Activated T-cell treated with anti-CD3 and anti-CD28 coated beads, Interleukin-2, amount 50 U/mL, for 1 hour (primary cell): ENCODE data around the gene OLFM1.
"Not testable (repeated sequence)": the region's sequence is repeated elsewhere in the genome, so short reads cannot be mapped to it uniquely, and the experiment has no call there.

Experiments used
- DNase-seq: peaks from one replicate; pipeline ENCODE4 v3.0.0-alpha.2; 2020

The OLFM1 gene

GRCh38 chr9:135060461-135061116 is 26.9 kb upstream of the OLFM1 start:
- DNase-seq, result no peak

DNA sequence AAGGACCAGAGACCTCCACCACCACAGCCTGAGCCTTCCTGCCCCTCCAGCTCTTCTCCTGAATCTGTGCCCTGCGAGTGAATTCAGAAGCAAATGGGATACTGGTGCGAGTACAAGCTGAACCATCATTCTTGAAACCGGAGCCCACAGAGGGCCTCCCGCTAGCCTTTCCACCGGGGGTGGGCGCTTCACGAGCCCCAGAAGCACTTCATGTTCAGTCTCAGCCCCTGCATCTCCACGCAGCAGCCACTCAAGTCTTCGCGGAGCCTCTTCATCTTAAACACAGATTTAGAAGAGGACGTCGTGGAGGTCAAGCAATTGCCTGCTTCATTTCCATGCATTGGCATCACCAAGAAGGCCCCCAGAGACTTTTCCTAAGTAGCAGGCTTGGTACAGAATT is 26.0 kb upstream of the OLFM1 start:
- no peak for DNase-seq

DNA sequence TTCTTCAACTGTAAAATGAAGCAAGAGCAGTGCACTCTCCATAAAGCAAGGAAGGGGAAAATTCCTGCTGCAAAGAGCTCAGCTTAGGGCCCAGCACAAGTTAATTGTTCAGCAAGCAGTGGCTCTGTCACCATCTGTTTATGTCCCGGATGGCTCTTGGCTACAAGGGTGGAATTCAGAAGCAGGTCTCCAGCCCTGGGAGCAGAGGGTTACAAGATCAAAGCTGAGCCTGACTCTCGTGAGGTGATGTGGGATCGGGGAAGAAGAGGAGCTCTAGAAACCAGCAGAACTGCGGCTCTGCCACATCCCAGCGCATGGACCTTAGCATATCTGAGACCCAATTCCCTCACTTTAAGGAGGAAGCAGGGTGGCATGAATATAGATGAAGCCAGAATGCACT is 25.2 kb upstream of the OLFM1 start:
- DNase-seq, result no peak

DNA sequence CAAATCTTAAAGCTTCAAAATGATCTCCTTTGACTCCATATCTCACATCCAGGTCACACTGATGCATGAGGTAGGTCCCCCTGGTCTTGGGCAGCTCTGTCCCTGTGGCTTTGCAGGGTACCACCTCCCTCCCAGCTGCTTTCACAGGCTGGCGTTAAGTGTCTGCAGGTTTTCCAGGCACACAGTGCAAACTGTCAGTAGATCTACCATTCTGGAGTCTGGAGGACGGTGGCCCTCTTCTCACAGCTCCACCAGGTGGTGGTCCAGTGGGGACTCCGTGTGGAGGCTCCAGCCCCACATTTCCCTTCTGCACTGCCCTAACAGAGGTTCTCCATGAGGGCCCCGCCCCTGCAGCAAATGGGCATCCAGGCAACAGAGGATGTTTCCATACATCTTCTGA is 24.0 kb upstream of the OLFM1 start:
- DNase-seq, result not testable (repeated sequence)

GRCh38 chr9:135063888-135064287 is 23.6 kb upstream of the OLFM1 start:
- not testable (repeated sequence) for DNase-seq

DNA sequence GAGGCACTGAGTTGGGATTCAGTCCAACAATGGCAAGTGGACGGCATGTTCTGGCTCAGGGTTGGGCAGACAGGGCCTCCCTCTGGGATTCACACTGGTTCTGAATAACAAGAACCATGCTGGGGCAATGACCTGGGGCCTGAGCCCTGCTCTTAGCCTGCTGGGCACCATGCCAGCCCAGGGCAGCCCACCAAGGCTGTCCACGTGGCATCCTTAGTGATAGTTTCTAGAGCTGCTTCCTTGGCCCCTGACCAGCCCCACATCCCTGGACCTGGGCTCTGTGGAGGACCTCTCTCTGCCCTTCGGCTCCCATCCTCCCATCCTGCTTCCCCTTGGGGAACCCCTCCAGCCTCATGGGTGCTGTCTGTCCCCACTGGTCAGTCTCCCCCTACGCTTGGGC is 22.3 kb upstream of the OLFM1 start:
- no peak for DNase-seq

DNA sequence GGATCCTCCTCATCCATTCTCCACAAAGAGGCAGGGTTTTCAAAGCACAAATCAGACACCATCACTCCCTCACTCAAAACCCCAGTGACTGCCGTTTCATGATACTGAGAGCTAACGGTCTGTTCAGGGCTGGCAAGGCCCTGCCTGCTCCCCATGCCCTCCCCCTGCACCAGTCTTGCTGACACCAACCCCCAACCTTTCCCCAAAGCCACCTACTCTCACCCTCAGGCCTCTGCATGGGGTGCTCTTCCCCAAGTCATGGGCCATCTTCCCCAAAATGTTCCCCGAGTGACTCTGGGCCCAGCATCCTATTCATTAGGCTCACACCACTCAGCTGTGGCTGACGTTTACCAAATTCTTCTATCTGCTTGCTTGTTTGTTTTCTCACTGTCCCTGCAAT is 21.7 kb upstream of the OLFM1 start:
- DNase-seq, result no peak

DNA sequence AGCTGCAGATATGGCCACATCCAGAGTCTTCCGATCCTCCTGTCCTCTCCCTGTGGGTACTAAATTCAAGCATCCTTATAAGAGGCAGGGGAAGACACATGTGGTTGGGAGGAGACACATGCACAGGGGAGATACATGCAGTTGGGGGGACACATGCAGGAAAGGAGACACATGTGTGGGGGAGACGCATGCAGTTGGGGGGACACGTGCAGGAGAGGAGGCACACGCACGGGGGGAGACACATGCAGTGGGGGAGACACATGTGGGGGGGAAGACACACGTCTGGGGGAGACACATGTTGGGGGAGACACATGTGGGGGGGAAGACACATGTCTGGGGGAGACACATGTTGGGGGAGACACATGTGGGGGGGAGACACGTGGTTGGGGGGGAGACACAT is 21.2 kb upstream of the OLFM1 start:
- DNase-seq, result no peak

GRCh38 chr9:135067096-135067710 is 20.3 kb upstream of the OLFM1 start:
- peak; percentile 8 for DNase-seq

- peak; percentile 6 for DNase-seq
Observed at GRCh38 chr9:135068776-135069415, 18.6 kb upstream of the OLFM1 start.

DNA sequence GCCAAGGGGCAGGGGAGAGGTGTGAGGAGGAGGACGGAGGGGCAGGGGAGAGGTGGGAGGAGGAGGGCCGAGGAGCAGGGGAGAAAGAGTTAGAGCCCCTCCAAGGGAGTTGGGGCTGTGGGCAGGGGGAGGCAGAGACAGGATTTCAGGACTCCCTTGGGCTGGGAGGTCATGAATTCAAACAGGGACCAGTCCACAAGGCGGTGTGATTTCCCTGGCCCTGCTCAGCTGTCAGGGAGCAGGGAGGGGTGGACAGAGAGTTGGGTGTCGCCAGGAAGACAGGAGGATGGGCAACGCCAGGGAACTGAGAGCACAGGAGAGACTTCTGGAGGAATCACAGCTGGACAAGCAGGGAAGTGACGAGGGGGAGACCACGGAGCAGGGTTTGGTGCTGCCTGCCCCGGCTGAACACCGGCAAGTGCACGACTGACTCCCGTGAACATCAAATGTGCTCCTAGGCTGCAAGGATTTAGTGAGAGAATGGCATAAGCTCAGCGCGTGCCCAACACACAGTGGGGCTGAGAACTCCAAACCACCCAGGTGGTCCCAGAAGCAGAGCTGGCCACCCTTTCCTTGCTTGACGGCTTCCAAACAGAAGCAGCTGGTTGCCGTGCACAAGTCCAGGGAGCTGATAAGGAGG is 17.8 kb upstream of the OLFM1 start:
- peak; percentile 7 for DNase-seq

- DNase-seq, result peak; percentile 12
Observed at GRCh38 chr9:135070198-135070951, 17.1 kb upstream of the OLFM1 start.

- DNase-seq, result no peak
Observed at GRCh38 chr9:135070964-135071735, 16.3 kb upstream of the OLFM1 start.

DNA sequence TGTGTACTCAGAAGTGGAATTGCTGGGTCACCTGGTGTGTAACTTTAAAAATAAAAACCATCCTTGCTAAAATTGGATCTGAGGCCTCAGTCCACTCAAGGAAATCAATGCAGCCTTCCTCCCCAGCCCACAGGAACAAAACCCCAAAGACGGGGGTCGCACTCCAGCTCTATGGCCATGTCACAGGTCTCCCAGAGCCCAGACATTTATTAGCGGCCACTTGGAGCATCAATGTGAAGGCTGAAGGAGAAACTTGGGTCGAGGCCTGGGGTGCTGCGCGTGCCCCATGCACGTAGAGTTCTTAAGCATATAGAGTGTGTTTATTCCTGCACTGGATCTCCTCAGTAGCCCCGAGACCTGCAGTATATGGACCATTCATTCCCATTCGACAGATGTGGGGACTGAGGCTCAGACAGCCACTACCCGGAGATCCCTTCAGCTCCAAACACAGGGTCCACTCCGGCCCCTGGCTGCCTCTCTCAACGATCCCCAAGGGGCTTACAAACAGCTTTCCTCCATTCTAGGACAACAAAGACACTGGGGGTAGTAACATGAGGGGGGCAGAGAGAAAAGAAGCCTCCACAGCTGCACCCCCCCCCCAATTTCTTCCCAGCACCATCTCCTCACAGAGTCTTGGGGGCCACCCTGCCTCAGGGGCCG is 14.3 kb upstream of the OLFM1 start:
- DNase-seq, result no peak

DNA sequence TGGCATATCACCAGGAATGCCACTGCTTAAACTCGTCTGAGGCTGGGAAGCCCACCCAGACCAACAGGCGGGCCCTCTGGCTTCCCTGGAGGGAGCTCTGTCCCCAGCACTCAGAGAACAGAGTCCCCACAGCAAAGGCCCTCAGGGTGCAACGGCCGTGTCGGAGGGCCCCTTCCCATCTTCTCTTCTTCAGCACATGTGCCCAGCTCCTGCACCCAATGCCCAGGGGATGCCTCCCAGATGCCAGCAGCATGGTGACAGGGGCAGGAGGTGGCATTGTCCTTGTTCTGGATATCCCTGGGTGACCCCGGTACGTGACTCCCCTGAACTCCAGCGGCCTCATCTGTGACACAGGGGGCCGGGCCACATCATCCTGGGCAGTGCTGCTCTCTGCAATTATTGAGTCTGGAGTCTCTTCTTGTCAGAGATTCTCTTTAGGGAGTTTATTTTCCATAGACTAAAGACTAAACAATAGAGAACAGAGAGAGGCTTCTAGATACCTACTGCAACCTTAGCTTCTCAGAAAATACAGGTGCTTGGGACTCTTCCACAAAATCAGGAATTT is 13.6 kb upstream of the OLFM1 start:
- DNase-seq, result no peak

DNA sequence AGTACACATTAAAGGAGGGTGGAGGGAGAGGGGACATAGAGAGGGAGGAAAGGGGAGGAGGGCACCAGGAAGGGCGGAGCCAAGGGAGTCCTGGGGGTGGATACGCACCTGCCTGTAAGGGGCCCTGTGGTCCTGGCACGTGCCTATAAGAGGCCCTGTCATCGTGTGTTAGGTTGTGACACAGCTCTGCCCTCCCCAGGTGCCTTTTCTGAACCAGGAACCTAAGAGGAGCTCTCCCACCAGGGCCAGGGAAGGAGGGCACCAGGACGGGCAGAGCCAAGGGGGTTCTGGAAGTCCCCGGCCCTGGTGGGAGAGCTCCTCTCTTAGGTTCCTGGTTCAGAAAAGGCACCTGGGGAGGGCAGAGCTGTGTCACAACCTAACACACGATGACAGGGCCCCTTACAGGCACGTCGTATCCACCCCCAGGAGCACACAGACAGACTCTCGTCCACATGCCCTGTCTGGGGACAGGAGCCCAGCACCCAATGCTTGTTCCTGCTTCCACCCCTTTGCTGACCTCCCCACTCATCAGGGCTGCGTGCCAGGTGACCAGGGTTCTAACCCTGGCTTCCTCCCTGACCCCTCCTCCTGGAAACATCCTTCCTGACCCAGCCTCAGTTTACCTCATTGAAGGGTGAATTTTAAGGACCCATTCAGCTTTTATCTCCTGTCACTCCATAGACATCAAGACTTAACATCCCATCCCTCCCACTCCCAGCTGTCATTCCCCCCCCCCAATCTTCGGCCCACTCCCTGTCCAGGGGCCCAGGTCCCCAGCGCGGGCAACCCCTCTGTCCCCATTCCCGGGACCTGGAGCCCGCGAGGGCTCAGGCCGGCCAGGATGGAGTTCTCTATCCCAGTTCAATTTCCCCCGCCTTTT is 12.9 kb upstream of the OLFM1 start:
- DNase-seq, result no peak

DNA sequence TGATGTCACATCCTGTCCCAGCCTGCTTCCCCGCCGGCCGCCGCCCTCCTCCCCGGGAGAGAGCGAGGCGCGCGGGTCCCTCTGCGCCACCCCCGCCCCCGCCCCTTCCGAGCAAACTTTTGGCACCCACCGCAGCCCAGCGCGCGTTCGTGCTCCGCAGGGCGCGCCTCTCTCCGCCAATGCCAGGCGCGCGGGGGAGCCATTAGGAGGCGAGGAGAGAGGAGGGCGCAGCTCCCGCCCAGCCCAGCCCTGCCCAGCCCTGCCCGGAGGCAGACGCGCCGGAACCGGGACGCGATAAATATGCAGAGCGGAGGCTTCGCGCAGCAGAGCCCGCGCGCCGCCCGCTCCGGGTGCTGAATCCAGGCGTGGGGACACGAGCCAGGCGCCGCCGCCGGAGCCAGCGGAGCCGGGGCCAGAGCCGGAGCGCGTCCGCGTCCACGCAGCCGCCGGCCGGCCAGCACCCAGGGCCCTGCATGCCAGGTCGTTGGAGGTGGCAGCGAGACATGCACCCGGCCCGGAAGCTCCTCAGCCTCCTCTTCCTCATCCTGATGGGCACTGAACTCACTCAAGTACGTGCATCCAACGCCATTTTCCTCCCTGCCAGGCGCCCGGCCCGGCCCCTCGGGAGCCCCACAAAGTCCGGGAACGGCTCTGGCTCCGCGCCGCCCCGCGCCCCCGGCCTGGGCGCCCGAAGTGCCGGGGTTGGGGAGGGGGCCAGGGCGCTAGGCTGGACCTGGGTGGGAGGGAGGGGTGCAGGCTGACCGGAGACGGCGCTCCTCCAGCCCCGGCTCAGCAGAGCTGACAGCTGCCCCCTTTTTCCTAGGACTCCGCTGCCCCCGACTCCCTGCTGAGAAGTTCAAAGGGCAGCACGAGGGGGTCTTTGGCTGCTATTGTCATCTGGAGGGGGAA is 12.0 kb upstream of the OLFM1 start:
- DNase-seq, result no peak

- DNase-seq, result no peak
Observed at GRCh38 chr9:135076143-135076875, 11.2 kb upstream of the OLFM1 start.
